ENCODE measurements around the gene DUSP11. TPM values are rescaled to one million over a fixed set of nuclear protein-coding genes. Genes with fewer than 3 reads are reported as not detected.

Gene DUSP11
- total and polyA plus RNA-seq, 9 of the 15 experiments (the other 6 are each of a cell fraction or from before 2014, with no cell fraction given) = 20.7 to 79.8 (median 29.3) TPM

GRCh38 chr2:73770725-73771124 is 9.2 kb downstream of the DUSP11 start:
- POLR2A ChIA-PET = no interaction called here
- no peak for ATAC-seq

More at GRCh38 chr2:73770725-73771124, 9.2 kb downstream of the DUSP11 start:
- Histone ChIP-seq H2AFZ (ENCODE audit: low read depth, low read length) (no peak overlapping the region), H3K36me3 (ENCODE audit: control insufficient read depth, insufficient read depth, low read length) (peaks cover 67% of the 10 kb centered on the region), H3K9me3 (replicated peaks; ENCODE audit: control insufficient read depth, insufficient read depth, low read depth, low read length) (no peaks in the 10 kb centered on the region), H3K4me1 (replicated peaks in 1 of 2; ENCODE audit: control insufficient read depth in 2 of 2, insufficient read depth in 2 of 2, low read length in 2 of 2) (no peaks in the 10 kb centered on the region), H4K20me1 (replicated peaks; ENCODE audit: control insufficient read depth, insufficient read depth, low read length) (no peaks in the 10 kb centered on the region), H3K27ac (ENCODE audit: extremely low read depth, low read depth, low read length) (no peak overlapping the region), H3K27me3 (ENCODE audit: control insufficient read depth in 2 of 2, insufficient read depth in 2 of 2, low read length in 2 of 2) (no peaks in the 10 kb centered on the region), H3K4me2 (ENCODE audit: insufficient read depth, low read length) (no peak overlapping the region), H3K9me1 (ENCODE audit: control insufficient read depth, insufficient read depth, low read length) (no peaks in the 10 kb centered on the region), H3K79me2 (ENCODE audit: control insufficient read depth, insufficient read depth, low read length) (no peaks in the 10 kb centered on the region), H3K9ac (ENCODE audit: insufficient read depth in 1 of 2, low read depth in 2 of 2, low read length in 2 of 2) (no peak overlapping the region), H3K4me3 (no peak overlapping the region)
- 85% methylated on average over 3 of the region's 3 CpGs for WGBS (ENCODE audit: insufficient coverage, low coverage, missing lambda C conversion rate)
- BruUV-seq (replicated peaks) = no TSS peak
- in situ Hi-C loops (cut with MboI) = no loop called here
- FAIRE-seq (no peak), DNase-seq (ENCODE audit: extremely low read depth in 1 of 4, low spot score in 3 of 4) (no peak)
- TF ChIP-seq PYGO2 (tag; IDR thresholded peaks at IDR 0.05) (no peak), BMI1 (IDR thresholded peaks at IDR 0.05; ENCODE audit: low read length) (no peak), NELFE (IDR thresholded peaks at IDR 0.05; ENCODE audit: insufficient read depth, insufficient read length) (no peak), ESRRA (IDR thresholded peaks at IDR 0.05; ENCODE audit: borderline replicate concordance, low read depth) (no peak), ZKSCAN8 (CRISPR knock-in tag; IDR thresholded peaks at IDR 0.05) (no peak), ZNF639 (CRISPR knock-in tag; conservative IDR thresholded peaks at IDR 0.05 in 1 of 2, IDR thresholded peaks at IDR 0.05 in 1 of 2) (no peak), HMG20A (CRISPR knock-in tag; conservative IDR thresholded peaks at IDR 0.05) (no peak), STAT6 (CRISPR knock-in tag; IDR thresholded peaks at IDR 0.05) (no peak), ZNF76 (CRISPR knock-in tag; IDR thresholded peaks at IDR 0.05; ENCODE audit: borderline replicate concordance) (no peak), HNRNPK (IDR thresholded peaks at IDR 0.05; ENCODE audit: low read depth, low read length, poor library complexity, severe bottlenecking) (no peak), ZNF436 (CRISPR knock-in tag; IDR thresholded peaks at IDR 0.05) (no peak), HNRNPUL1 (IDR thresholded peaks at IDR 0.05; ENCODE audit: low read length) (no peak), HEY1 (CRISPR knock-in tag; IDR thresholded peaks at IDR 0.05; ENCODE audit: borderline replicate concordance) (no peak)
- intact Hi-C loops (cut with micrococcal nuclease) = loop anchor here (10.0 kb wide), 1 partner anchor 76 kb away; no protein-coding TSS in a partner anchor
- CTCF ChIA-PET (ENCODE audit: low intra/inter-chr PET ratio) = no interaction called here
